Measurements from ENCODE around the gene SAP30L. TPM values are rescaled to one million over a fixed set of nuclear protein-coding genes. Genes with fewer than 3 reads are reported as not detected.

The SAP30L gene
- total RNA-seq, 1 experiment from 2014 or later, result 17.5 TPM

GRCh38 chr5:154415114-154415513 is 30.7 kb upstream of the SAP30L start:
- in situ Hi-C loops (cut with HindIII; ENCODE audit: low sequenced_read_pairs), result no loop called here

DNA sequence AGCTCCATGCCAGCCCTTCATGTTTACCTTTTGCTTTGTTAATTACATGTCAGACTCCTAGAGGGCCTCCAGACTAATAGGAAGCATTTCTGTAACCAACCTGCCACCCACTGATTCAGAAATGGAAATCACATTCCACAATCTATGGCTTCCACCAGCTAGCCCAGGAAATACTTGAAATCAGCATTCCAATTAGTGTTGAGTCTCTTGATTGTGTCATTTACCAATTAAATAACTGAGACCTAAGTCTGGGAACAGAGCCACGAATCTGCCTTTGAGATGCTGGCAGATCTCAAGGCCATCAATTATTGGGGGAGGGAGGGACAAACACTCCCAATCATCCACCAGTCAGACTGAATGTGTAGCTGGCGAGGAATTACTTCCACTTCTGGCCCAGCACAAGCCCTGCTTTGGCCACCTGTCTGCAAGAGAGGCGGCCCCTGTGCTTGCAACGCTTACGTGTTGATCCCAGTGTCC is 27.4 kb upstream of the SAP30L start:
- in situ Hi-C loops (cut with HindIII; ENCODE audit: low sequenced_read_pairs), result no loop called here
- DNase-seq (ENCODE audit: low spot score), result no peak

More at GRCh38 chr5:154415114-154415513, 30.7 kb upstream of the SAP30L start:
- no peak for DNase-seq (ENCODE audit: low spot score)

DNA sequence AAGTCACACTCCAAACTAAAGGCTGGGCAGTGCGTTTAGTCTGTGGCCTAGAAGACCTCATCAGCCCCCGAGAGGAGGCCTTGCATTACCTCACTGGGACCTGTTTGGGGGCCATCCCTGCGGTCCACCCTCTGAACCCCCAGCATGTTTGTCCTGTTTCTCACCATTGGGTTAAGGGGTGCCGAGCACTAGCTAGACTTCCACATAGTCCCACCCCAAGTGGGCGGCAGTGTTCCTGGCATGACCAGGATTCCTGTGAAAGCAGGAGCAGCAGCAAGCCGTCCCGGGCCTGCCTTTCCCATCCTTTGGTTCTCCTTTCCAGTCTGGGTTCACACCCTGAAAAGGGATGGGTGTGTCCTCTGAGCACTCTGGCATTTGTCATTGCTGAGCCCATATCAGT is 26.6 kb upstream of the SAP30L start:
- no peak for DNase-seq (ENCODE audit: low spot score)
- in situ Hi-C loops (cut with HindIII; ENCODE audit: low sequenced_read_pairs), result no loop called here

GRCh38 chr5:154421868-154422267 is 23.9 kb upstream of the SAP30L start:
- no peak for DNase-seq (ENCODE audit: low spot score)
- in situ Hi-C loops (cut with HindIII; ENCODE audit: low sequenced_read_pairs), result no loop called here

DNA sequence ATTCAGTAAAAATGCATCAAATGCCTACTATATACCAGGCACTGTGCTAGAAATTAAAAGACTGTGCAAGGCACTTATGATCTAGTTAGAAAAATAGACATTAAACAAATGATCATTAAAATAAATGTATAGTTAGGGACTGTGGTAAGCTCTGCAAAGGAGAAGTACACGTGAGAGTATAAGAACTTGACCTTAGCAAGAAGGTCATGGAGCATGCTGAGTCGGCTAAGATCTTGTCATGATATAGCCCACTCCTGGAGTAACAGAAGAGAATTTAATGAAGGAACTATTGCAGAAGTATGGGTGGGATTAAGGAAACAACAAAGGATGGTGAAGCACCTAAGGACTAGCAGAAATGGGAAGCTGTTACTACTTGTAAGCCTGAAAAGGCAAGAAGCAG is 23.5 kb upstream of the SAP30L start:
- in situ Hi-C loops (cut with HindIII; ENCODE audit: low sequenced_read_pairs), result no loop called here
- no peak for DNase-seq (ENCODE audit: low spot score)

- in situ Hi-C loops (cut with HindIII; ENCODE audit: low sequenced_read_pairs), result no loop called here
- no peak for DNase-seq (ENCODE audit: low spot score)
These were observed 17.6 kb upstream of the SAP30L start for GRCh38 chr5:154428208-154428607.

DNA sequence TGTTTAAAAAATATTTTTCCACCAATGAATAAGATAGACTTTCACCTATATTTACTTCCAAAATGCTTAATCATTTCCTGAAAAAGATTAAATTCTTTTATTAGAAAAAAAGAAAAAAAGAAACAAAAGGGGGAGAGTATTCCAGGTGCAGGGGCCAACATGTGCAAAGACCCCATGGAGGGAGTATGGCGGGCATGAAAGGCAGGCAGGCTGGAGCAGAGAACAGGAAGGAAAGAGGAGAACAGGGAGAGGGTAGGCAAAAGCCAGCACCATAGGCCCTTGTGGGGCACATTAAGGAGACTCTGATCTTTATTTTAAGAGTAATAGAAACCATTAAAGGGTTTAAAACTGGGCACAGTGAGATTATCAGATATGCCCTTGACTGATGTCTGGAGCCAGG is 16.5 kb upstream of the SAP30L start:
- in situ Hi-C loops (cut with HindIII; ENCODE audit: low sequenced_read_pairs), result no loop called here
- DNase-seq (ENCODE audit: low spot score), result no peak

- in situ Hi-C loops (cut with HindIII; ENCODE audit: low sequenced_read_pairs), result no loop called here
These were observed 15.3 kb upstream of the SAP30L start for GRCh38 chr5:154430466-154430865.

GRCh38 chr5:154430961-154431630 is 14.7 kb upstream of the SAP30L start:
- in situ Hi-C loops (cut with HindIII; ENCODE audit: low sequenced_read_pairs), result no loop called here
- no peak for DNase-seq (ENCODE audit: low spot score)

More at GRCh38 chr5:154430466-154430865, 15.3 kb upstream of the SAP30L start:
- no peak for DNase-seq (ENCODE audit: low spot score)

- in situ Hi-C loops (cut with HindIII; ENCODE audit: low sequenced_read_pairs), result no loop called here
- no peak for DNase-seq (ENCODE audit: low spot score)
These were observed 10.6 kb upstream of the SAP30L start for GRCh38 chr5:154435226-154435625.

GRCh38 chr5:154437281-154437965 is 8.4 kb upstream of the SAP30L start:
- no peak for DNase-seq (ENCODE audit: low spot score)
- in situ Hi-C loops (cut with HindIII; ENCODE audit: low sequenced_read_pairs), result no loop called here

DNA sequence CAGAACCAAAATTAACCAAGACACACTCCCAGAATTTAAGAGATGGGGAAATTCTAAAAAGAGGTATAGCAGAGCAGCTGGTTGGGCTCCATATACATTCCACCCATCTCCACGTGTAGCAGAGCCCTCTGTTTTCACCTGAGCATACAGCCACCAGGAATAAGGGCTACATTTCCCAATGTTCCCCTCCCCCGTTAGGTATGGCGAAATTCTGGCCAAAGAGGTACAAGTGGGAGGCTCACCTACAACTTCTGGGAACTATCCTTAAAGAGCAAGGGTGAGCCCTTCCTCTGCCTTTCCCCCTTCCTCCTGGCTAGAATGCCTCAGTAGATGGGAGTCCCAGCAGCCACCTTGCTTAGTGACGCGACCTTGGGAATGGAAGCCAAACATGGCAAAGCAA is 5.3 kb upstream of the SAP30L start:
- in situ Hi-C loops (cut with HindIII; ENCODE audit: low sequenced_read_pairs), result no loop called here

DNA sequence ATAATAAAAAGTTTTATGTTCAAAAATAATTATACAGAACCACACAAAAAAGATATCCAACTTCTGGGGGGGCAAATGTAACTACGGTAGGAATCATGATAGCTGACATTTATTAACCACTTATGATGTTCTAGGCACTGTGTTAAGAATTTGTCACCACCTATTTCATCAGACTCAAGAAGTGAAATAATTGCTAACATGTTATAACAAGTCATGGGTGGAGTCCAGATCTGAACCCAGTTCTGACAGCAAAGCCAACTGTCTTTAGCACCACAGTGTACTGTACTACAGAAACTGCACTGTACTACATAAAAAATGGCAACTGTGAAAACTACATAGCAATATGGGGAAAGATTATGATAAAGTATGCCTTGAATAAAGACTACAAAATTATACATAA is 3.0 kb upstream of the SAP30L start:
- DNase-seq (ENCODE audit: low spot score), result no peak
- in situ Hi-C loops (cut with HindIII; ENCODE audit: low sequenced_read_pairs), result no loop called here

More for the DNA sequence above, 5.3 kb upstream of the SAP30L start:
- DNase-seq (ENCODE audit: low spot score), result no peak

DNA sequence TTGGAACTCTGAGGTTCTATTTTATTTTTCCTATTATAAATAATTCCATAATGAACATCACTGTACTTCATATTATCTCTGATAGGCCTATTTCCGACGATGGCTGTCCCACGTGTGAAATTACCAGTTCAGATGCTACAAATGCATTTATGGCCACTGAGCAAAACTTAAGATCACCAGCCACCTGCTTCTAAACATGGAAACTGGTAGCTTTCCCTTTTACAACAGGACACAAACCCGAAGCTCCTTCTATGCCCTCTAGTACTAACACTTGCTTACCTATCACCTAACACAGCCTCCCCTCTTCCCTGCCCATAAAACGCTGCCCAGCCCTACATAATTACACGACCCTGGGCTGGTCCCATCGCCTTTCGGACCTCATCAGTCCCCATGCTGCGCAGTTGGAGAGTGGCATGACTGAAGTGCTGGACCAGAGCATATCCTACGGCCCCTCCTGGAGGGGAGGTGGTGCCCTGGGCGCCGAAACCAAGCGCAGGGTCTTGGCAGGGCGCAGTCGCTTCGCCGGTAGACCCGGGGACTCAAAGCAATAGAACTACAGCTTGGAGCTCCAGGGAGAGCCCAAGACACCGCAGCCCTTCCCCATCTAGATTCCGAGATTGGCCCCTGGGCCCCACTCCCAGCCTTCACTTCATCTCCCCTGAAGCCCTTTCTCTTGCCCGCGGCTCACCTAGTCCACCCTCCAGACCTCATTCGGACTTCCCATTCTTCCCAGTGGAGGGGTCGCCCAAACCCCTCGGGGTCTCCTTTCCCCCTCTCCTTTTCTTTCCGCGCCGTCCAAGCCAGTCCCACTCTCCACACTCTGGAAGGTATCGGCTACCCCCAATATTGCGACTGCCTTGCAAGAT is 1.0 kb upstream of the SAP30L start:
- DNase-seq (ENCODE audit: low spot score), result peak; percentile 19
- in situ Hi-C loops (cut with HindIII; ENCODE audit: low sequenced_read_pairs), result no loop called here

- in situ Hi-C loops (cut with HindIII; ENCODE audit: low sequenced_read_pairs), result no loop called here
- DNase-seq (ENCODE audit: low spot score), result peak; percentile 44
These were observed 645 bp downstream of the SAP30L start for GRCh38 chr5:154446195-154447088.

- no peak for DNase-seq (ENCODE audit: low spot score)
These were observed 1.4 kb downstream of the SAP30L start for GRCh38 chr5:154447089-154447725.

GRCh38 chr5:154449786-154450185 is 4.0 kb downstream of the SAP30L start:
- in situ Hi-C loops (cut with HindIII; ENCODE audit: low sequenced_read_pairs), result no loop called here

More at GRCh38 chr5:154447089-154447725, 1.4 kb downstream of the SAP30L start:
- in situ Hi-C loops (cut with HindIII; ENCODE audit: low sequenced_read_pairs), result no loop called here

DNA sequence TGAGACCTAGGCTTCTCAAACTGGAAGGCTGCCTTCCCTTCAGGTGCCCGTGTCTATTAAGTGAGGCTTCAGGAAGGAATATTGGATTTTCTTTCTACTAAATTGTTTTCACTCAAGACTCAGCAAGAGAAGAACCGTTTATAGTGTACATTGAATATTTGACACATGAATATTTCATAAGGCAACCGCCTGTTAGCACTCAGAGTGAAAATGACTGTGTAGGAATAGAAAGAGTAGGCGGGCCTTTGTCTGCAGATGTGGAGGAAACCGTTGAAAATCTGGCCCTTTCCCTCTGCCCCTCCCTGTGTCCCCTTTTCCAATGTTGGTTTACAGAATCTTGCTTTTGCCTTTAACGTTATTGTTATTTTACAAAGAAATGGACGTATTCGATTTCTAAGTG is 6.2 kb downstream of the SAP30L start:
- in situ Hi-C loops (cut with HindIII; ENCODE audit: low sequenced_read_pairs), result no loop called here
- no peak for DNase-seq (ENCODE audit: low spot score)

More at GRCh38 chr5:154449786-154450185, 4.0 kb downstream of the SAP30L start:
- DNase-seq (ENCODE audit: low spot score), result no peak
